ENCODE results near the gene HYDIN.
"Not testable (repeated sequence)": the region's sequence is repeated elsewhere in the genome, so short reads cannot be mapped to it uniquely, and the experiment has no call there.

DNA sequence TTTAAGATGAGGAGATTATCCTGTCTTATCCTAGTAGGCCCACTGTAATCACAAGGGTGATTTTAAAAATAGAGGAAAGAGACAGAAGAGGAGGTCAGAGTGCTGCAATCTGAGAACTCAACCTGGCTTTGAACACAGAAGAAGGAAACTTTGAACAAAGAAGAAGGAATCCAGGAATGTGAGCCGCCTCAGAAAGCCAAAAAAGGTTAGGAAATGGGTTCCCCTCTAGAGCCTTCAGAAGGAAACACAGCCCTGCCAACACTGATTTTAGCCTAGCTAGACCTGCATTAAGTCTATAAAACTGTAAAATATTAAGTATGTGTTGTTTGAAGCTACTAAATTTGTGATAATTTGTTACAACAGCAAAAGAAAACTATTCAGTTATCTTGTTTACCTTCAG is 149.7 kb downstream of the HYDIN start:
- not testable (repeated sequence) for TF ChIP-seq RCOR1 (IDR thresholded peaks at IDR 0.05; ENCODE audit: low read depth, low read length); CHD4 (IDR thresholded peaks at IDR 0.05; ENCODE audit: borderline replicate concordance)
- TF ChIP-seq, protein P1, sequence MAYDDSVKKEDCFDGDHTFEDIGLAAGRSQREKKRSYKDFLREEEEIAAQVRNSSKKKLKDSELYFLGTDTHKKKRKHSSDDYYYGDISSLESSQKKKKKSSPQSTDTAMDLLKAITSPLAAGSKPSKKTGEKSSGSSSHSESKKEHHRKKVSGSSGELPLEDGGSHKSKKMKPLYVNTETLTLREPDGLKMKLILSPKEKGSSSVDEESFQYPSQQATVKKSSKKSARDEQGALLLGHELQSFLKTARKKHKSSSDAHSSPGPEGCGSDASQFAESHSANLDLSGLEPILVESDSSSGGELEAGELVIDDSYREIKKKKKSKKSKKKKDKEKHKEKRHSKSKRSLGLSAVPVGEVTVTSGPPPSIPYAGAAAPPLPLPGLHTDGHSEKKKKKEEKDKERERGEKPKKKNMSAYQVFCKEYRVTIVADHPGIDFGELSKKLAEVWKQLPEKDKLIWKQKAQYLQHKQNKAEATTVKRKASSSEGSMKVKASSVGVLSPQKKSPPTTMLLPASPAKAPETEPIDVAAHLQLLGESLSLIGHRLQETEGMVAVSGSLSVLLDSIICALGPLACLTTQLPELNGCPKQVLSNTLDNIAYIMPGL (CRISPR knock-in tag; IDR thresholded peaks at IDR 0.05; ENCODE audit: borderline replicate concordance), result not testable (repeated sequence)
- TF ChIP-seq, protein P2, sequence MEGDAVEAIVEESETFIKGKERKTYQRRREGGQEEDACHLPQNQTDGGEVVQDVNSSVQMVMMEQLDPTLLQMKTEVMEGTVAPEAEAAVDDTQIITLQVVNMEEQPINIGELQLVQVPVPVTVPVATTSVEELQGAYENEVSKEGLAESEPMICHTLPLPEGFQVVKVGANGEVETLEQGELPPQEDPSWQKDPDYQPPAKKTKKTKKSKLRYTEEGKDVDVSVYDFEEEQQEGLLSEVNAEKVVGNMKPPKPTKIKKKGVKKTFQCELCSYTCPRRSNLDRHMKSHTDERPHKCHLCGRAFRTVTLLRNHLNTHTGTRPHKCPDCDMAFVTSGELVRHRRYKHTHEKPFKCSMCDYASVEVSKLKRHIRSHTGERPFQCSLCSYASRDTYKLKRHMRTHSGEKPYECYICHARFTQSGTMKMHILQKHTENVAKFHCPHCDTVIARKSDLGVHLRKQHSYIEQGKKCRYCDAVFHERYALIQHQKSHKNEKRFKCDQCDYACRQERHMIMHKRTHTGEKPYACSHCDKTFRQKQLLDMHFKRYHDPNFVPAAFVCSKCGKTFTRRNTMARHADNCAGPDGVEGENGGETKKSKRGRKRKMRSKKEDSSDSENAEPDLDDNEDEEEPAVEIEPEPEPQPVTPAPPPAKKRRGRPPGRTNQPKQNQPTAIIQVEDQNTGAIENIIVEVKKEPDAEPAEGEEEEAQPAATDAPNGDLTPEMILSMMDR (IDR thresholded peaks at IDR 0.05), result not testable (repeated sequence)

All from A549 (cell line).